ENCODE results near the gene NOC4L.

- no peak for TF ChIP-seq ZNF274 (IDR thresholded peaks at IDR 0.05; ENCODE audit: low read depth, low read length)
- TF ChIP-seq SUZ12 (IDR thresholded peaks at IDR 0.05; ENCODE audit: extremely low read depth, insufficient read depth, insufficient read length) = no peak
- TF ChIP-seq YY1 (IDR thresholded peaks at IDR 0.05; ENCODE audit: insufficient read depth, insufficient read length) = no peak
Observed at GRCh38 chr12:132111654-132112304, 32.5 kb upstream of the NOC4L start.

All from NT2/D1 (cell line).